Urothelium cell line (cell line): ENCODE data around the gene ENOSF1.

Source experiments
- DNase-seq: peaks from one replicate; pipeline ENCODE4 v3.0.0; 2011; ENCODE audit warnings: low spot score, mixed read lengths
- FAIRE-seq: peaks from 2 replicates; lab custom pipeline; 2011; peaks lifted over from hg19 to GRCh38; lab: Jason Lieb, UNC

Gene ENOSF1

GRCh38 chr18:676069-676468 lies 36.4 kb downstream of the ENOSF1 start:
- DNase-seq = no peak
- no peak for FAIRE-seq

- peak; percentile 62 for FAIRE-seq
- DNase-seq = no peak
Measured at GRCh38 chr18:675307-675706, 37.1 kb downstream of the ENOSF1 start.

- no peak for FAIRE-seq
- no peak for DNase-seq
Measured at GRCh38 chr18:673769-674168, 38.7 kb downstream of the ENOSF1 start.

GRCh38 chr18:673317-673716 lies 39.1 kb downstream of the ENOSF1 start:
- FAIRE-seq (no peak), DNase-seq (no peak)

GRCh38 chr18:671405-671804 lies 41.0 kb downstream of the ENOSF1 start:
- FAIRE-seq (no peak), DNase-seq (no peak)

GRCh38 chr18:670522-670921 lies 41.9 kb downstream of the ENOSF1 start:
- FAIRE-seq (peak; percentile 27), DNase-seq (no peak)

- no peak for FAIRE-seq
- DNase-seq = no peak
Measured at GRCh38 chr18:669077-669476, 43.4 kb downstream of the ENOSF1 start.

GRCh38 chr18:668260-668659 lies 44.2 kb downstream of the ENOSF1 start:
- no peak for FAIRE-seq
- DNase-seq = no peak

- DNase-seq = no peak
- FAIRE-seq = no peak
Measured at GRCh38 chr18:666628-667027, 45.8 kb downstream of the ENOSF1 start.

GRCh38 chr18:666177-666576 lies 46.3 kb downstream of the ENOSF1 start:
- FAIRE-seq (peak; percentile 66), DNase-seq (no peak)

- FAIRE-seq = no peak
Measured at GRCh38 chr18:662197-662596, 50.2 kb downstream of the ENOSF1 start.

GRCh38 chr18:659597-659996 lies 52.8 kb downstream of the ENOSF1 start:
- no peak for FAIRE-seq
- DNase-seq = no peak

More at GRCh38 chr18:662197-662596, 50.2 kb downstream of the ENOSF1 start:
- no peak for DNase-seq

- FAIRE-seq (peak; percentile 5), DNase-seq (no peak)
Measured at GRCh38 chr18:658947-659533, 53.4 kb downstream of the ENOSF1 start.

GRCh38 chr18:658001-658946 lies 54.2 kb downstream of the ENOSF1 start:
- DNase-seq (peak; percentile 96), FAIRE-seq (peak; percentile 17)

- FAIRE-seq = peak; percentile 97
Measured at GRCh38 chr18:657311-658000, 55.0 kb downstream of the ENOSF1 start, which contains the start of gene TYMS. TYMS (plus strand) TSS chr18:657653; CDS start chr18:657743, 90 bp downstream.

GRCh38 chr18:655445-655844 lies 57.0 kb downstream of the ENOSF1 start:
- FAIRE-seq (no peak), DNase-seq (no peak)

More at GRCh38 chr18:657311-658000, 55.0 kb downstream of the ENOSF1 start, which contains the start of gene TYMS:
- peak; percentile 96 for DNase-seq

- DNase-seq = no peak
- no peak for FAIRE-seq
Measured at GRCh38 chr18:654601-655000, 57.8 kb downstream of the ENOSF1 start.

GRCh38 chr18:653512-653911 lies 58.9 kb downstream of the ENOSF1 start:
- DNase-seq (no peak), FAIRE-seq (peak; percentile 30)

GRCh38 chr18:652131-652530 lies 60.3 kb downstream of the ENOSF1 start:
- FAIRE-seq (no peak), DNase-seq (no peak)

GRCh38 chr18:650428-650858 lies 62.0 kb downstream of the ENOSF1 start:
- FAIRE-seq = no peak
- no peak for DNase-seq

- FAIRE-seq = no peak
- DNase-seq = no peak
Measured at GRCh38 chr18:649341-649740, 63.1 kb downstream of the ENOSF1 start.
